Spleen (tissue), 11 donors: ENCODE data around the gene CSMD2. TPM values are rescaled to one million over a fixed set of nuclear protein-coding genes. Genes with fewer than 3 reads are reported as not detected.

Source experiments
- DNase-seq: peaks from one replicate; pipeline ENCODE4 v3.0.0-alpha.2; 2020
- H3K27ac ChIP-seq, 8 donors: fragments of 200-600 bp; sonication (generic) in 7 of 8; 1 replicate in 4 of 8; 2 replicates in 4 of 8; pipeline versions ENCODE4 v1.5.0 to v1.8.0; 2016 to 2021; ENCODE audit warnings: inconsistent platforms in 4 of 8, mild to moderate bottlenecking in 4 of 8, moderate library complexity in 1 of 8
- H3K27me3 ChIP-seq, 7 donors: fragments of 200-600 bp; sonication (generic) in 6 of 7; replicated peaks in 1 of 7; 1 replicate in 4 of 7; 2 replicates in 3 of 7; pipeline versions ENCODE4 v1.5.0 to v1.8.0; 2016 to 2021; ENCODE audit warnings: inconsistent platforms in 3 of 7, mild to moderate bottlenecking in 1 of 7
- H3K36me3 ChIP-seq, 6 donors: fragments of 200-600 bp; sonication (generic) in 5 of 6; 1 replicate in 4 of 6; 2 replicates in 2 of 6; pipeline versions ENCODE4 v1.5.0 to v1.8.0; 2016 to 2021; ENCODE audit warnings: inconsistent platforms in 2 of 6
- H3K4me1 ChIP-seq, 6 donors: fragments of 200-600 bp; sonication (generic) in 5 of 6; 1 replicate in 3 of 6; 2 replicates in 3 of 6; pipeline versions ENCODE4 v1.5.0 to v1.8.0; 2016 to 2021; ENCODE audit warnings: inconsistent platforms in 3 of 6
- H3K4me3 ChIP-seq, 8 donors: fragments of 200-600 bp; sonication (generic) in 7 of 8; 1 replicate in 4 of 8; 2 replicates in 4 of 8; pipeline versions ENCODE4 v1.5.0 to v1.8.0; 2016 to 2021; ENCODE audit warnings: inconsistent platforms in 4 of 8, mild to moderate bottlenecking in 4 of 8, moderate library complexity in 2 of 8
- H3K9me3 ChIP-seq, 8 donors: fragments of 200-600 bp; sonication (generic) in 7 of 8; 1 replicate in 4 of 8; 2 replicates in 4 of 8; pipeline versions ENCODE4 v1.5.0 to v1.8.0; 2016 to 2021; ENCODE audit warnings: inconsistent platforms in 4 of 8
- CTCF ChIP-seq, 11 experiments: fragments of 200-600 bp in 7 of 11; fragments of 450-650 bp in 4 of 11; sonication (generic) in 4 of 11; IDR thresholded peaks in 8 of 11; conservative IDR thresholded peaks in 3 of 11; 1 replicate in 7 of 11; 2 replicates in 4 of 11; pipeline versions ENCODE4 v1.4.0 to v1.8.0; 2016 to 2021; ENCODE audit warnings: antibody characterized with exemption in 11 of 11, inconsistent platforms in 4 of 11, mild to moderate bottlenecking in 1 of 11
- POLR2A ChIP-seq, 3 donors: fragments of 450-650 bp; IDR thresholded peaks; one replicate each; pipeline ENCODE4 v1.5.1; 2017; ENCODE audit warnings: antibody characterized with exemption in 3 of 3, mild to moderate bottlenecking in 1 of 3
- POLR2AphosphoS5 ChIP-seq, 3 donors: sonication (generic); formaldehyde crosslinking; IDR thresholded peaks; one replicate each; pipeline ENCODE4 v1.5.1; 2017; ENCODE audit warnings: antibody characterized with exemption in 3 of 3
- WGBS, 5 donors: extraction: QIAGEN DNeasy Blood & Tissue Kit in 3 of 5; methylation state at CpG; one replicate each; pipeline versions ENCODE4 v1.1.5 to v1.1.7; 2013 to 2018; 5-methylcytosine and 5-hydroxymethylcytosine counted together
- intact Hi-C: fragments of 100-400 bp; cut with DNase I; formaldehyde crosslinking; loops from one replicate; pipeline ENCODE4 v1.15.0; 2023; ENCODE audit warnings: low total_unique reads
- polyA plus RNA-seq, 3 donors: library from polyadenylated mRNA; stranded (reverse); fragments of 200-250 nt; gene quantifications; one replicate each; pipeline ENCODE4 v1.2.1, GENCODE V29; 2013
- total RNA-seq, 7 donors: library from RNA; depleted of rRNA in 3 of 7; stranded (reverse); fragments of >200 nt in 3 of 7; fragmentation: NEBNext Ultra II Directional in 4 of 7; extraction: Animal tissue kit (Norgen Biotek cat#: 25700) in 4 of 7; gene quantifications; one replicate each; pipeline versions ENCODE4 v1.1.0 to v1.2.1, GENCODE V29; 2016 to 2021
- donor health status: healthy with polysubstance abuse.
- donor health status: DM: no; HTN: no; CAD: no; lungs with moderate emphysema.
- donor health status: DM: no; HTN: no; CAD: no.
- donor health status: Bipolar disorder and iron deficiency.
- donor health status: healthy.
- donor health status: DM: no; HTN: no; CAD: no.
- donor health status: DM: yes; HTN: yes; CAD: no.

CSMD2 gene
- total and polyA plus RNA-seq, 10 donors: 0.12 to 2.7 (median 0.96) TPM

- no peak for TF ChIP-seq POLR2AphosphoS5 (IDR thresholded peaks at IDR 0.05)
- no peak for TF ChIP-seq CTCF (IDR thresholded peaks at IDR 0.05 in 8 of 11, conservative IDR thresholded peaks at IDR 0.05 in 3 of 11)
- no peak for TF ChIP-seq POLR2A (IDR thresholded peaks at IDR 0.05)
- H3K27me3 ChIP-seq: no peaks in the 10 kb centered on the region
- no peaks in the 10 kb centered on the region for H3K36me3 ChIP-seq
- no peak overlapping the region for H3K27ac ChIP-seq
- DNase-seq: no peak
- no peak overlapping the region for H3K4me3 ChIP-seq
- no peaks in the 10 kb centered on the region for H3K9me3 ChIP-seq
- 65 to 76% (median 66%) methylated on average over 6 of the region's 6 CpGs for WGBS, 5 donors
- H3K4me1 ChIP-seq: no peaks in the 10 kb centered on the region
- intact Hi-C loops: no loop called here
Observed at GRCh38 chr1:33583567-33583966, 581.5 kb downstream of the CSMD2 start.

DNA sequence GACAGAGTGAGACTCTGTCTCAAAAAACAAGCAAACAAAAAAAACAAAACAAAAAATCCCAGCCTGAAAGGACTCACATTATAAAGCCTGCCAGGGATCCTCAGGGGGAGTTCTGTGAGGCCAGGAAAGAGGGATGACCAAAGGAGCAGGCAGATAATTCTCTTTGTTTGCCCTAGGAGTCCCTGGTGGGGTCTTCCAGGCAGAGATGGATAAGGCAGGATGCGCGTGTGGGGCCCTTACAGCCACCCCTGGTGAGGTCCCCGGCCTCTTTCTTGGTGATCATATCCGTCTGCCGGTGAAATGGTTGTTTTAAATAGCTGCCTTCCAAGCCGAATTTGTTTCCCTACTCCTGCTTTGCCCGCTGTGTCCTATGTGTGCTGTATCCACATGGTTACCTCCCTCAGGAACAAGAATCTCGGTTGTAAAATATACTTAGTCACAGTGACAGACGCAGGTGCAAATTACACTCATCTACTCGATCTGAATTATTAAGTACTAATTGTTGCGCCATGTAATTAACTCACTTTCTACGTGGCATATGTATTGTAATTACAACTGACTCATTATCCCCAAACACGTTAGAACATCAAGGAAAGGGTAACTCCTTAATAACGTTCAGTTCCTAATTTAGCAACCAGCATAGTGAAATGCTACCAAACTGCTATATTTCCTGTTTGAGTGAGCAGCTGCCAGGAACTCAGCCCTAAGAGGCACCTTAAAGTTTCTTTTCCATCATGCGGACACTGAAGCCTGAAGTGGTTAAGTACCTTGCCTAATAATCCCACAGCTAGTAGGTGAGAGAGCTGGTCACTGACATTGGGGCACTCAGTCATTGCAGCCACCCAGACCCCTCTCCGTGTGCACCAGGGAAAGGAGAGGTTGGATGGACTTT lies 586.2 kb downstream of the CSMD2 start:
- no peak overlapping the region for H3K4me3 ChIP-seq
- no peak for TF ChIP-seq POLR2AphosphoS5 (IDR thresholded peaks at IDR 0.05)
- no peak for TF ChIP-seq POLR2A (IDR thresholded peaks at IDR 0.05)
- no peak for TF ChIP-seq CTCF (IDR thresholded peaks at IDR 0.05 in 8 of 11, conservative IDR thresholded peaks at IDR 0.05 in 3 of 11)
- H3K9me3 ChIP-seq: no peaks in the 10 kb centered on the region
- peaks cover 0 to 6% (median 0%) of the 10 kb centered on the region in 7 donors for H3K27me3 ChIP-seq
- no peaks in the 10 kb centered on the region for H3K36me3 ChIP-seq
- no peak for DNase-seq
- H3K27ac ChIP-seq: no peak overlapping the region
- intact Hi-C loops: no loop called here
- whole genome bisulfite sequencing, 5 donors: 51 to 64% (median 60%) methylated on average over 15 to 16 of the region's 16 CpGs
- H3K4me1 ChIP-seq: peaks cover 0 to 24% (median 12%) of the 10 kb centered on the region in 6 donors

DNA sequence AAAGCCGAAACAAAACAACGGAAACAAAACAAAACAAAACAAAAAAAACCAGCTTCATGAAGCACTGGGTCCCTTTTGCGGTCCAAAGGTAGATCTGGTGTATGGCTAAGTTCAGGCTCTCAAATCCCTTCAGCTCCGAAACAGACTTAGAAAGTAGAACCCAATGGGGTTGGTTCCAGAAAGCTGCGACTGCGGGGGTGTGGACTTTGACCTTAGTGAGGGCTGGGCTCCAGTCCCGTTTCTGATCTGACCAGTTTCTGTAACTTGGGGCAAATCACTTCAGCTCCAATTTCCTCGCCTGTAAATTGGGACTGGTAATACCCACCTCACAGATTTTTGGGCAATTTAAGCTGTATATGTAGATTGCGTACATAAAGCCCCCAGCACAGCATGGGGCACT lies 587.4 kb downstream of the CSMD2 start:
- TF ChIP-seq CTCF (IDR thresholded peaks at IDR 0.05 in 8 of 11, conservative IDR thresholded peaks at IDR 0.05 in 3 of 11): no peak
- TF ChIP-seq POLR2A (IDR thresholded peaks at IDR 0.05): no peak
- intact Hi-C loops: no loop called here
- H3K4me3 ChIP-seq: no peak overlapping the region
- no peak overlapping the region for H3K27ac ChIP-seq
- H3K27me3 ChIP-seq: peaks cover 0 to 6% (median 0%) of the 10 kb centered on the region in 7 donors
- peaks cover 0 to 24% (median 12%) of the 10 kb centered on the region in 6 donors for H3K4me1 ChIP-seq
- no peaks in the 10 kb centered on the region for H3K9me3 ChIP-seq
- no peak for DNase-seq
- WGBS, 5 donors: 85 to 96% (median 91%) methylated on average over 9 of the region's 9 CpGs
- H3K36me3 ChIP-seq: no peaks in the 10 kb centered on the region

- H3K4me1 ChIP-seq: peaks cover 0 to 24% (median 12%) of the 10 kb centered on the region in 6 donors
- H3K4me3 ChIP-seq: no peak overlapping the region
- TF ChIP-seq POLR2A (IDR thresholded peaks at IDR 0.05) (no peak), POLR2AphosphoS5 (IDR thresholded peaks at IDR 0.05) (no peak), CTCF (IDR thresholded peaks at IDR 0.05 in 8 of 11, conservative IDR thresholded peaks at IDR 0.05 in 3 of 11) (no peak)
- H3K36me3 ChIP-seq: no peaks in the 10 kb centered on the region
- H3K9me3 ChIP-seq: no peaks in the 10 kb centered on the region
- WGBS, 5 donors: 66 to 85% (median 83%) methylated on average over 11 of the region's 11 CpGs
- no peak for DNase-seq
- no peak overlapping the region for H3K27ac ChIP-seq
- intact Hi-C loops: no loop called here
- peaks cover 0 to 6% (median 0%) of the 10 kb centered on the region in 7 donors for H3K27me3 ChIP-seq
Observed at GRCh38 chr1:33576821-33577599, 588.0 kb downstream of the CSMD2 start.
